Heart left ventricle (tissue), 13 donors: ENCODE results near the gene UBE2E2.

Source experiments
- CTCF ChIP-seq, 12 donors: fragments of 200-600 bp; sonication (generic) in 4 of 12; IDR thresholded peaks; one replicate each; pipeline versions ENCODE4 v1.5.0 to v1.8.0; 2018 to 2022; ENCODE audit warnings: antibody characterized with exemption in 12 of 12, mild to moderate bottlenecking in 5 of 12
- POLR2A ChIP-seq, 2 donors: fragments of 450-650 bp; IDR thresholded peaks; one replicate each; pipeline ENCODE4 v1.6.1; 2017; ENCODE audit warnings: antibody characterized with exemption in 2 of 2, mild to moderate bottlenecking in 2 of 2, moderate library complexity in 2 of 2
- donor health status: ischemic (EF 13 %, LVEDD 7.1; RV severe dilation, severe dysfunction).
- donor health status: DM: no; HTN: yes; CAD: no.
- donor health status: DM: no; HTN: no; CAD: no.
- donor health status: ischemic (EF 25% LVEDD 6.9; RV normal size, moderate dysfunction).
- donor health status: ischemic (EF 25% LVEDD 5.7; RV mildly dilated, moderate dysfunction).
- donor health status: ischemic (EF 35%, LVEDD 5.7; RV mildly dilated, moderate dysfunction).
- donor health status: nonischemic (EF 11% LVEDD 7.7; RV severe dilation, severe dysfunction).
- donor health status: DM: yes; HTN: yes; CAD: no.
- donor health status: PGD.
- donor health status: ischemic (EF 29% LVEDD 5.4; RV normal size, mild dysfunction).
- donor health status: nonischemic (EF 23%, LVEDD 6.1; RV moderate dilation, normal function).

GRCh38 chr3:23161308-23161707 is 41.8 kb upstream of the UBE2E2 start:
- no peak for TF ChIP-seq CTCF (IDR thresholded peaks at IDR 0.05)
- TF ChIP-seq POLR2A (IDR thresholded peaks at IDR 0.05) = no peak
